H1 (cell line): ENCODE results near the gene NTRK2. TPM values are rescaled to one million over a fixed set of nuclear protein-coding genes. Genes with fewer than 3 reads are reported as not detected.

Source experiments
- GTF2F1 ChIP-seq: IDR thresholded peaks from 2 replicates; pipeline ENCODE4 v1.6.1; 2012; ENCODE audit warnings: low read depth, low read length, improper control_type of control experiment, borderline replicate concordance
- NANOG ChIP-seq: IDR thresholded peaks from 2 replicates; pipeline ENCODE4 v1.6.1; 2011; ENCODE audit warnings: low read length, low read depth, mild to moderate bottlenecking, inconsistent platforms; ENCODE audit not compliant: insufficient read depth, poor library complexity, severe bottlenecking
- polyA plus RNA-seq, 7 experiments: library from polyadenylated mRNA; depleted of rRNA in 3 of 7; stranded (reverse) in 5 of 7; unstranded in 2 of 7; fragments of >200 nt in 5 of 7; fragments of 200-250 nt in 2 of 7; gene quantifications; 1 replicate in 5 of 7; 2 replicates in 1 of 7; 4 replicates in 1 of 7; pipeline versions ENCODE4 v1.2.1 to v1.2.3, GENCODE V29; 2011 to 2013; ENCODE audit warnings: missing spikeins in 2 of 7, mixed read lengths in 2 of 7
- total RNA-seq: library from RNA; stranded (reverse); fragmentation: NEBNext Ultra II Directional; extraction: Animal tissue kit (Norgen Biotek cat#: 25700); gene quantifications from 2 replicates; pipeline ENCODE4 v1.2.1, GENCODE V29; 2021

NTRK2 gene
- total and polyA plus RNA-seq, 2 of the 8 experiments (the other 6 are each of a cell fraction or from before 2014, with no cell fraction given): 0.03 to 0.04 TPM

- TF ChIP-seq GTF2F1 (no peak), NANOG (no peak)
- TF ChIP-seq, all 59 proteins: peak for 0
Observed at GRCh38 chr9:84793251-84793650, 123.7 kb downstream of the NTRK2 start (continued).
